ENCODE results near the gene CES4A.

- TF ChIP-seq POLR2AphosphoS5 (IDR thresholded peaks at IDR 0.05) (no peak), CTCF (IDR thresholded peaks at IDR 0.05) (no peak)
Measured at GRCh38 chr16:66946974-66947301, 41.5 kb upstream of the CES4A start.
